ENCODE measurements around the gene DYNC1I1.

The DYNC1I1 gene

GRCh38 chr7:96120445-96121225 is 348.3 kb downstream of the DYNC1I1 start:
- TF ChIP-seq SIN3A (IDR thresholded peaks at IDR 0.05; ENCODE audit: borderline replicate concordance, insufficient read depth, low read length) (no peak), FOXP2 (optimal IDR thresholded peaks at IDR 0.05; ENCODE audit: borderline replicate concordance, extremely low read depth, extremely low read length, insufficient read depth) (no peak), POLR2AphosphoS5 (IDR thresholded peaks at IDR 0.05; ENCODE audit: low read depth, low read length) (no peak), TAF1 (IDR thresholded peaks at IDR 0.05; ENCODE audit: borderline replicate concordance, insufficient read depth, low read length) (no peak), REST (IDR thresholded peaks at IDR 0.05; ENCODE audit: insufficient read depth in 1 of 2, low read depth in 2 of 2, low read length in 2 of 2) (no peak)

- TF ChIP-seq REST (IDR thresholded peaks at IDR 0.05; ENCODE audit: insufficient read depth in 1 of 2, low read depth in 2 of 2, low read length in 2 of 2) (no peak), TAF1 (IDR thresholded peaks at IDR 0.05; ENCODE audit: borderline replicate concordance, insufficient read depth, low read length) (no peak), SIN3A (IDR thresholded peaks at IDR 0.05; ENCODE audit: borderline replicate concordance, insufficient read depth, low read length) (no peak), FOXP2 (optimal IDR thresholded peaks at IDR 0.05; ENCODE audit: borderline replicate concordance, extremely low read depth, extremely low read length, insufficient read depth) (no peak), POLR2AphosphoS5 (IDR thresholded peaks at IDR 0.05; ENCODE audit: low read depth, low read length) (no peak)
Observed at GRCh38 chr7:96121752-96122151, 349.4 kb downstream of the DYNC1I1 start.

- TF ChIP-seq TAF1 (IDR thresholded peaks at IDR 0.05; ENCODE audit: borderline replicate concordance, insufficient read depth, low read length) (no peak), FOXP2 (optimal IDR thresholded peaks at IDR 0.05; ENCODE audit: borderline replicate concordance, extremely low read depth, extremely low read length, insufficient read depth) (no peak), SIN3A (IDR thresholded peaks at IDR 0.05; ENCODE audit: borderline replicate concordance, insufficient read depth, low read length) (no peak), POLR2AphosphoS5 (IDR thresholded peaks at IDR 0.05; ENCODE audit: low read depth, low read length) (no peak)
Observed at GRCh38 chr7:96122746-96123145, 350.4 kb downstream of the DYNC1I1 start.

- TF ChIP-seq TAF1 (IDR thresholded peaks at IDR 0.05; ENCODE audit: borderline replicate concordance, insufficient read depth, low read length) (no peak), FOXP2 (optimal IDR thresholded peaks at IDR 0.05; ENCODE audit: borderline replicate concordance, extremely low read depth, extremely low read length, insufficient read depth) (no peak)
Observed at GRCh38 chr7:96126382-96126781, 354.0 kb downstream of the DYNC1I1 start.

- TF ChIP-seq POLR2AphosphoS5 (IDR thresholded peaks at IDR 0.05; ENCODE audit: low read depth, low read length) (no peak), REST (IDR thresholded peaks at IDR 0.05; ENCODE audit: insufficient read depth in 1 of 2, low read depth in 2 of 2, low read length in 2 of 2) (no peak), FOXP2 (optimal IDR thresholded peaks at IDR 0.05; ENCODE audit: borderline replicate concordance, extremely low read depth, extremely low read length, insufficient read depth) (no peak), SIN3A (IDR thresholded peaks at IDR 0.05; ENCODE audit: borderline replicate concordance, insufficient read depth, low read length) (no peak), TAF1 (IDR thresholded peaks at IDR 0.05; ENCODE audit: borderline replicate concordance, insufficient read depth, low read length) (no peak)
Observed at GRCh38 chr7:96127746-96128145, 355.4 kb downstream of the DYNC1I1 start.

- TF ChIP-seq POLR2AphosphoS5 (IDR thresholded peaks at IDR 0.05; ENCODE audit: low read depth, low read length) (no peak), SIN3A (IDR thresholded peaks at IDR 0.05; ENCODE audit: borderline replicate concordance, insufficient read depth, low read length) (no peak), FOXP2 (optimal IDR thresholded peaks at IDR 0.05; ENCODE audit: borderline replicate concordance, extremely low read depth, extremely low read length, insufficient read depth) (no peak), REST (IDR thresholded peaks at IDR 0.05; ENCODE audit: insufficient read depth in 1 of 2, low read depth in 2 of 2, low read length in 2 of 2) (no peak), TAF1 (IDR thresholded peaks at IDR 0.05; ENCODE audit: borderline replicate concordance, insufficient read depth, low read length) (no peak)
Observed at GRCh38 chr7:96131525-96131924, 359.2 kb downstream of the DYNC1I1 start.
